Common myeloid progenitor, CD34-positive (primary cell): ENCODE measurements around the gene KDM7A.

Experiments used
- CTCF ChIA-PET: fragments of 350-600 bp; sonication (Branson Sonifier 250); formaldehyde crosslinking; loops from one replicate; lab custom pipeline; 2021; ENCODE audit warnings: antibody characterized with exemption; lab: Charles Lee
- POLR2A ChIA-PET: fragments of 350-600 bp; sonication (Branson Sonifier 250); formaldehyde crosslinking; loops from one replicate; lab custom pipeline; 2021; ENCODE audit warnings: antibody characterized with exemption; lab: Charles Lee
- DNase-seq, 3 donors: peaks; one replicate each; pipeline versions ENCODE4 v3.0.0 to v3.0.0-alpha.2; 2013
- H3K27ac ChIP-seq, 2 experiments: 1 replicate in 1 of 2; 2 replicates in 1 of 2; pipeline ENCODE4 v1.7.0; 2013; ENCODE audit warnings: inconsistent platforms in 2 of 2, low read length in 2 of 2, mild to moderate bottlenecking in 2 of 2, low read depth in 1 of 2, moderate library complexity in 1 of 2; ENCODE audit not compliant: severe bottlenecking in 2 of 2, insufficient read depth in 1 of 2, poor library complexity in 1 of 2
- H3K27me3 ChIP-seq, 5 experiments: replicated peaks in 2 of 5; 1 replicate in 3 of 5; 2 replicates in 2 of 5; pipeline versions ENCODE4 v1.6.1 to v1.7.0; 2013; ENCODE audit warnings: low read length in 4 of 5, mild to moderate bottlenecking in 2 of 5, moderate library complexity in 2 of 5, inconsistent platforms in 1 of 5; ENCODE audit not compliant: insufficient read depth in 5 of 5, control insufficient read depth in 4 of 5
- H3K36me3 ChIP-seq, 4 experiments: 1 replicate in 2 of 4; 2 replicates in 2 of 4; pipeline versions ENCODE4 v1.6.1 to v1.7.0; 2013; ENCODE audit warnings: low read length in 3 of 4, control low read depth in 1 of 4, mild to moderate bottlenecking in 1 of 4; ENCODE audit not compliant: control insufficient read depth in 4 of 4, insufficient read depth in 4 of 4
- H3K4me1 ChIP-seq, 4 experiments: 1 replicate in 3 of 4; 2 replicates in 1 of 4; pipeline versions ENCODE4 v1.6.1 to v1.7.1; 2013; ENCODE audit warnings: low read length in 3 of 4, mild to moderate bottlenecking in 3 of 4, control low read depth in 1 of 4, inconsistent platforms in 1 of 4, moderate library complexity in 1 of 4; ENCODE audit not compliant: control insufficient read depth in 4 of 4, insufficient read depth in 4 of 4; ENCODE audit errors: control extremely low read depth in 1 of 4
- H3K4me3 ChIP-seq, 7 experiments: 1 replicate in 4 of 7; 2 replicates in 3 of 7; pipeline versions ENCODE4 v1.5.1 to v1.7.0; 2013; ENCODE audit warnings: mild to moderate bottlenecking in 7 of 7, low read length in 6 of 7, moderate library complexity in 6 of 7, inconsistent platforms in 2 of 7, low read depth in 2 of 7, control low read depth in 1 of 7; ENCODE audit not compliant: insufficient read depth in 4 of 7, control insufficient read depth in 1 of 7; ENCODE audit errors: extremely low read depth in 1 of 7
- H3K9me3 ChIP-seq, 5 experiments: 1 replicate in 4 of 5; 2 replicates in 1 of 5; pipeline versions ENCODE4 v1.6.1 to v1.7.1; 2013; ENCODE audit warnings: low read length in 4 of 5, mild to moderate bottlenecking in 2 of 5, inconsistent platforms in 1 of 5, low read depth in 1 of 5, moderate library complexity in 1 of 5; ENCODE audit not compliant: control insufficient read depth in 4 of 5, insufficient read depth in 2 of 5; ENCODE audit errors: control extremely low read depth in 1 of 5
- WGBS: methylation state at CpG from one replicate; pipeline ENCODE4 v1.1.5; 2013; ENCODE audit not compliant: insufficient coverage; 5-methylcytosine and 5-hydroxymethylcytosine counted together

KDM7A gene

DNA sequence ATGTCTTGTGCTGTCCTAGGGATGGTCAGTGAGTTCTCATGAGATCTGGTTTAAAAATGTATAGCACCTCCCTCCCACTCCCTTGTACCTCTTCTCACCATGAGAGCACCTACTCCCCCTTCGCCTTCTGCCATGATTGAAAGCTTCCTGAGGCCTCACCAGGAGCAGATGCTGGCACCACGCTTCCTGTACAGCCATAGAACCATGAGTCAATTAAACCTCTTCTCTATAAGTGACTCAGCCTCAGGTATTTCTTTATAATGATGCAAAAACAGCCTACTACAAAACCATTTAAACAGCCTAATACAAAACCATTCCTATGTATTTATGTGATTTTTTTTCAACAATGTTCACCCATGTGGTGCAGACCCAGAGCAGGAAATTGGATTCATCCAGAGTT, 32.0 kb downstream of the KDM7A start:
- no peaks in the 10 kb centered on the region for H3K4me1 ChIP-seq
- peaks cover 0 to 2% (median 0%) of the 10 kb centered on the region in 5 experiments for H3K9me3 ChIP-seq
- POLR2A ChIA-PET, result no interaction called here
- no peak overlapping the region for H3K27ac ChIP-seq
- H3K36me3 ChIP-seq, result no peaks in the 10 kb centered on the region
- WGBS, result 100% methylated on average over 2 of the region's 2 CpGs
- CTCF ChIA-PET, result no interaction called here
- H3K4me3 ChIP-seq, result no peak overlapping the region
- no peak for DNase-seq
- H3K27me3 ChIP-seq, result no peaks in the 10 kb centered on the region

DNA sequence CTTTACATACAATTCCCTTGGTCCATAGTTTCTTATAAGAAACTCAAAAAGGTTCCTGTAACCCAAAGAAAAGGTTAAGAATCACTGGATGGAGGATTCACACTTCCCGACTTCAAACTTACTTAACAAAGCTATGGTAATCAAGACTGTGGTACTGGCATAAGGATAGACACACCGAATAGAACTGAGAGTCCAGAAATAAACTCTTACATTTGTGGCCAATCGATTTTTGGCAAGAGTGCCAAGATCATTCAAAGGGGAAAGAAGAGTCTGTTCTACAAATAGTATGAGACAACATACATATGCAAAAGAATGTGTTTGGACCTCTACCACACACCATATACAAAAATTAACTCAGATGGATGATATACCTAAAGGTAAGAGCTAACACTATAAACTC, 32.8 kb downstream of the KDM7A start:
- Histone ChIP-seq H3K4me1 (no peaks in the 10 kb centered on the region), H3K27me3 (no peaks in the 10 kb centered on the region), H3K9me3 (peaks cover 0 to 2% (median 0%) of the 10 kb centered on the region in 5 experiments), H3K27ac (no peak overlapping the region), H3K4me3 (no peak overlapping the region), H3K36me3 (no peaks in the 10 kb centered on the region)
- ChIA-PET CTCF (no interaction called here), POLR2A (no interaction called here)
- WGBS, result no CpG with 5 or more reads among the region's 3 CpGs
- DNase-seq, result no peak

GRCh38 chr7:140142031-140142430, 34.8 kb downstream of the KDM7A start:
- Histone ChIP-seq H3K27me3 (no peaks in the 10 kb centered on the region), H3K36me3 (peaks cover 0 to 4% (median 0%) of the 10 kb centered on the region in 4 experiments), H3K9me3 (peaks cover 0 to 2% (median 0%) of the 10 kb centered on the region in 5 experiments), H3K4me3 (no peak overlapping the region), H3K27ac (no peak overlapping the region), H3K4me1 (no peaks in the 10 kb centered on the region)
- ChIA-PET CTCF (no interaction called here), POLR2A (no interaction called here)
- DNase-seq, result no peak

GRCh38 chr7:140141256-140141655, 35.5 kb downstream of the KDM7A start:
- Histone ChIP-seq H3K36me3 (peaks cover 0 to 4% (median 0%) of the 10 kb centered on the region in 4 experiments), H3K9me3 (peaks cover 0 to 2% (median 0%) of the 10 kb centered on the region in 5 experiments), H3K27me3 (no peaks in the 10 kb centered on the region), H3K4me1 (no peaks in the 10 kb centered on the region), H3K4me3 (no peak overlapping the region), H3K27ac (no peak overlapping the region)
- no CpG with 5 or more reads among the region's 3 CpGs for WGBS
- POLR2A ChIA-PET, result no interaction called here
- CTCF ChIA-PET, result interaction anchor here (1.3 kb wide), 1 partner anchor 202 kb away, joined by 4 read pairs; no protein-coding TSS in a partner anchor
- DNase-seq, result no peak

DNA sequence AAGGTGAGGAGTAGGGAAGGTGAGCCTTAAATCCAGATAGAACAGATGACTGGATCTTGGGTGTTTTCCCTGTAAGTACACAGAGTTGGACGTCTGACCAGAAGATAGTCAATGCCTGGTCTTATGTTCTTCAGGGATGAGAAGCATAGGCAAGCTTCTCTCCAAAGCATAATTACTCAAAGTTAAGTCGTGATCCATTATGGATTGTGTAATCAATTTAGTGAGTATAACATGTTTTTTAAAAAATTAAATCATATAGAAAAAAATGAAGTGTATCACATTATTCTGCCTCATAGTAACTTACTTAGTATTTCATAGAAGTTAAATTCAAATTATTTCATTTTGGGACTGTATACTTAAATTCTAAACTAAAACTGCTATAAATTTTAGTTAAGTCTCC, 39.7 kb downstream of the KDM7A start:
- DNase-seq, result no peak
- CTCF ChIA-PET, result no interaction called here
- POLR2A ChIA-PET, result no interaction called here
- no peaks in the 10 kb centered on the region for H3K27me3 ChIP-seq
- WGBS, result no CpG with 5 or more reads among the region's 2 CpGs
- no peak overlapping the region for H3K4me3 ChIP-seq
- H3K9me3 ChIP-seq, result no peaks in the 10 kb centered on the region
- H3K4me1 ChIP-seq, result no peaks in the 10 kb centered on the region
- H3K27ac ChIP-seq, result no peak overlapping the region
- H3K36me3 ChIP-seq, result peaks cover 0 to 6% (median 3%) of the 10 kb centered on the region in 4 experiments

- no peaks in the 10 kb centered on the region for H3K4me1 ChIP-seq
- no peak for DNase-seq
- POLR2A ChIA-PET, result no interaction called here
- peaks cover 0 to 6% (median 3%) of the 10 kb centered on the region in 4 experiments for H3K36me3 ChIP-seq
- CTCF ChIA-PET, result no interaction called here
- no peak overlapping the region for H3K27ac ChIP-seq
- no peaks in the 10 kb centered on the region for H3K27me3 ChIP-seq
- no peak overlapping the region for H3K4me3 ChIP-seq
- no peaks in the 10 kb centered on the region for H3K9me3 ChIP-seq
These were observed 40.7 kb downstream of the KDM7A start for GRCh38 chr7:140136073-140136472.

DNA sequence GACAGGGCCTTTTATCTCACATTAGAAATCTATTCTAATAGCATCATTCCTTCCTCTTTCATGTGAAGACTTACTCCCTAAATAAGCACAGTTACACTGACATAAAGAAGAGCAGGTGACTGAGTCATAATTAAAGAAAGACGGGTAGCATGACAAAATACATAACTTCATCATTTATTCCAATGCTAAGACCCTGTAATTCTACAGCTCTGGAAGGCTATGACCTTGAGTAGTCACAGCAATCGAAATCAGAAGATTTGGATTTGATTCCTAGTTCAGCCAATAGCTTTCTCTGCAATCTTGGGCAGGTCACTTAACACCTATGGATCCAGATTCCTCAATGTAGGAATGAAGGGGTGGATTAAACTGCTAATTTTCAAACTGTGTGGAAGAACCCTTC, 42.7 kb downstream of the KDM7A start:
- POLR2A ChIA-PET, result no interaction called here
- no peak overlapping the region for H3K27ac ChIP-seq
- H3K4me1 ChIP-seq, result no peaks in the 10 kb centered on the region
- 100% methylated on average over 2 of the region's 2 CpGs for WGBS
- no peak for DNase-seq
- CTCF ChIA-PET, result no interaction called here
- no peaks in the 10 kb centered on the region for H3K9me3 ChIP-seq
- H3K4me3 ChIP-seq, result no peak overlapping the region
- H3K36me3 ChIP-seq, result peaks cover 0 to 6% (median 4%) of the 10 kb centered on the region in 4 experiments
- H3K27me3 ChIP-seq, result no peaks in the 10 kb centered on the region
